Smooth muscle cell (in vitro differentiated cells): ENCODE data around the gene AK5. TPM values are rescaled to one million over a fixed set of nuclear protein-coding genes. Genes with fewer than 3 reads are reported as not detected.

Experiments
- DNase-seq: peaks from one replicate; lab custom pipeline; 2025; ENCODE audit not compliant: unreplicated experiment; lab: John Stamatoyannopoulos, UW
- H2AFZ ChIP-seq: fragments of 200-600 bp; sonication (generic); 2 replicates; pipeline ENCODE4 v1.6.0; 2016; ENCODE audit warnings: antibody characterized with exemption, low read depth, mild to moderate bottlenecking
- H3F3A ChIP-seq: fragments of 200-600 bp; sonication (generic); 2 replicates; pipeline ENCODE4 v1.6.0; 2017; ENCODE audit warnings: antibody characterized with exemption, low read depth
- H3K27ac ChIP-seq: fragments of 200-600 bp; sonication (generic); 2 replicates; pipeline ENCODE4 v1.5.1; 2016; ENCODE audit warnings: low read depth, mild to moderate bottlenecking
- H3K27me3 ChIP-seq: fragments of 200-600 bp; sonication (generic); 2 replicates; pipeline ENCODE4 v1.6.1; 2016; ENCODE audit warnings: low read depth, mild to moderate bottlenecking
- H3K36me3 ChIP-seq: fragments of 200-600 bp; sonication (generic); 2 replicates; pipeline ENCODE4 v1.5.1; 2016; ENCODE audit warnings: low read depth
- H3K4me1 ChIP-seq: fragments of 200-600 bp; sonication (generic); 2 replicates; pipeline ENCODE4 v1.5.1; 2016; ENCODE audit warnings: low read depth
- H3K4me2 ChIP-seq: fragments of 200-600 bp; sonication (generic); 2 replicates; pipeline ENCODE4 v1.6.0; 2016; ENCODE audit warnings: mild to moderate bottlenecking
- H3K4me3 ChIP-seq: fragments of 200-600 bp; sonication (generic); 2 replicates; pipeline ENCODE4 v1.5.1; 2016; ENCODE audit warnings: mild to moderate bottlenecking
- H3K79me2 ChIP-seq: fragments of 200-600 bp; sonication (generic); 2 replicates; pipeline ENCODE4 v1.6.0; 2016; ENCODE audit warnings: low read depth, mild to moderate bottlenecking
- H3K9ac ChIP-seq: fragments of 200-600 bp; sonication (generic); 2 replicates; pipeline ENCODE4 v1.6.0; 2016; ENCODE audit warnings: low read depth
- H3K9me3 ChIP-seq: fragments of 200-600 bp; sonication (generic); replicated peaks from 2 replicates; pipeline ENCODE4 v1.5.1; 2016; ENCODE audit warnings: low read depth
- H4K20me1 ChIP-seq: fragments of 200-600 bp; sonication (generic); 2 replicates; pipeline ENCODE4 v1.6.0; 2016; ENCODE audit warnings: low read depth
- WGBS: methylation state at CpG from one replicate; pipeline ENCODE4 v1.1.7; 2016; ENCODE audit warnings: low lambda C conversion rate; 5-methylcytosine and 5-hydroxymethylcytosine counted together
- polyA plus RNA-seq: library from polyadenylated mRNA; unstranded; fragments of >200 nt; fragmentation: Nextera tagmentation; extraction: Ambion mirVana; gene quantifications from 2 replicates; pipeline ENCODE4 v1.2.1, GENCODE V29; 2016
- total RNA-seq: library from RNA; depleted of rRNA; stranded (reverse); fragments of >200 nt; gene quantifications from 2 replicates; pipeline ENCODE4 v1.2.3, GENCODE V29; 2014
- TF ChIP-seq, protein P1 (sequence below): fragments of 200-600 bp; sonication (generic); IDR thresholded peaks from 2 replicates; pipeline ENCODE4 v1.5.1; 2017; ENCODE audit warnings: borderline replicate concordance, mild to moderate bottlenecking, antibody characterized with exemption; ENCODE audit not compliant: insufficient read depth, poor library complexity, severe bottlenecking

The AK5 gene
- total and polyA plus RNA-seq, 2 experiments from 2014 or later, result 0.43 TPM; not detected in 1

- no peak for DNase-seq
- 93% methylated on average over 5 of the region's 5 CpGs for WGBS
- Histone ChIP-seq H3K27ac (no peak overlapping the region), H4K20me1 (no peaks in the 10 kb centered on the region), H3K27me3 (no peaks in the 10 kb centered on the region), H3K9me3 (no peaks in the 10 kb centered on the region), H3F3A (no peaks in the 10 kb centered on the region), H3K4me2 (no peak overlapping the region), H3K4me1 (no peaks in the 10 kb centered on the region), H3K4me3 (no peak overlapping the region), H3K36me3 (no peaks in the 10 kb centered on the region), H3K79me2 (no peaks in the 10 kb centered on the region), H3K9ac (no peak overlapping the region), H2AFZ (no peak overlapping the region)
- TF ChIP-seq, protein P1, sequence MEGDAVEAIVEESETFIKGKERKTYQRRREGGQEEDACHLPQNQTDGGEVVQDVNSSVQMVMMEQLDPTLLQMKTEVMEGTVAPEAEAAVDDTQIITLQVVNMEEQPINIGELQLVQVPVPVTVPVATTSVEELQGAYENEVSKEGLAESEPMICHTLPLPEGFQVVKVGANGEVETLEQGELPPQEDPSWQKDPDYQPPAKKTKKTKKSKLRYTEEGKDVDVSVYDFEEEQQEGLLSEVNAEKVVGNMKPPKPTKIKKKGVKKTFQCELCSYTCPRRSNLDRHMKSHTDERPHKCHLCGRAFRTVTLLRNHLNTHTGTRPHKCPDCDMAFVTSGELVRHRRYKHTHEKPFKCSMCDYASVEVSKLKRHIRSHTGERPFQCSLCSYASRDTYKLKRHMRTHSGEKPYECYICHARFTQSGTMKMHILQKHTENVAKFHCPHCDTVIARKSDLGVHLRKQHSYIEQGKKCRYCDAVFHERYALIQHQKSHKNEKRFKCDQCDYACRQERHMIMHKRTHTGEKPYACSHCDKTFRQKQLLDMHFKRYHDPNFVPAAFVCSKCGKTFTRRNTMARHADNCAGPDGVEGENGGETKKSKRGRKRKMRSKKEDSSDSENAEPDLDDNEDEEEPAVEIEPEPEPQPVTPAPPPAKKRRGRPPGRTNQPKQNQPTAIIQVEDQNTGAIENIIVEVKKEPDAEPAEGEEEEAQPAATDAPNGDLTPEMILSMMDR, result no peak
Observed at GRCh38 chr1:77541162-77541545, 259.3 kb downstream of the AK5 start.

DNA sequence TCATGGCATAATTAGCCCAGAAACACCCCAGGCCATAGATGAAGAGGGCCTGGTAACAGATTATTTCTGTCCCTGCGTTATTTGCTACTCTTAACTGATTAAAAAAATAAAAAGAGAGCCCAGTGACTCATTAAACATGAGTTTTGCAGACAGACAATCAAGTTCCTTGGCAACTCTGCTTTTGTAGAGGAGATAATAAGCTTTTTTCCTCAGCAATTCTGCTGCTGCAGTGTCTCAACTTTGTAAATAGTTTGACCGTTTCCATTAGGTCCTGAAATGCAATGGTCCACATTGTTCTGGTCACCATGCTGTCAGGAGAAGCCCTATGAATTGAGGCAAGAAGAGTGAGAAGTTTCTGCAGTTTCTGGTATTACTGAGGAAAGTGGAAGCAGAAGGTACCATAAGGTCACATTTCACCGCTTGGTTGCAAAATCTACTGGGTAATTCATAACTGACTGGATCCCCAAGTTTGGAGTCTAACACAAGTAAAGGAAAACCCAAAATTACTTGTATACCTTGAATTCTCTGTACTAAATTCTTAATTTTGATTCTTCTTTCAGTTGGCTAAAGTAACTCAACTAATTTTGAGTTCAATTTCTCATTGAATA lies 261.1 kb downstream of the AK5 start:
- Histone ChIP-seq H3K79me2 (no peaks in the 10 kb centered on the region), H3K4me3 (no peak overlapping the region), H3K36me3 (no peaks in the 10 kb centered on the region), H3K9me3 (no peaks in the 10 kb centered on the region), H4K20me1 (no peaks in the 10 kb centered on the region), H3K27me3 (no peaks in the 10 kb centered on the region), H3K4me2 (no peak overlapping the region), H3K27ac (no peak overlapping the region), H3F3A (no peaks in the 10 kb centered on the region), H3K4me1 (no peaks in the 10 kb centered on the region), H2AFZ (no peak overlapping the region), H3K9ac (no peak overlapping the region)
- 60% methylated on average over 3 of the region's 3 CpGs for WGBS
- DNase-seq, result no peak
- TF ChIP-seq, protein P1, result no peak

- 92% methylated on average over 4 of the region's 4 CpGs for WGBS
- Histone ChIP-seq H3K4me2 (no peak overlapping the region), H2AFZ (no peak overlapping the region), H3K27me3 (no peaks in the 10 kb centered on the region), H3K36me3 (no peaks in the 10 kb centered on the region), H3K4me3 (no peak overlapping the region), H4K20me1 (no peaks in the 10 kb centered on the region), H3K9me3 (no peaks in the 10 kb centered on the region), H3K9ac (no peak overlapping the region), H3K27ac (no peak overlapping the region), H3K4me1 (no peaks in the 10 kb centered on the region), H3F3A (no peaks in the 10 kb centered on the region), H3K79me2 (no peaks in the 10 kb centered on the region)
- no peak for DNase-seq
- TF ChIP-seq, protein P1, result no peak
Observed at GRCh38 chr1:77543822-77544448, 262.1 kb downstream of the AK5 start.

- H3K36me3 ChIP-seq, result no peaks in the 10 kb centered on the region
- no peak overlapping the region for H3K4me3 ChIP-seq
- no peaks in the 10 kb centered on the region for H3K4me1 ChIP-seq
- H3K9me3 ChIP-seq, result no peaks in the 10 kb centered on the region
- no peaks in the 10 kb centered on the region for H3K79me2 ChIP-seq
- no peaks in the 10 kb centered on the region for H4K20me1 ChIP-seq
- H3K4me2 ChIP-seq, result no peak overlapping the region
- no peaks in the 10 kb centered on the region for H3K27me3 ChIP-seq
- no peak overlapping the region for H3K27ac ChIP-seq
- no peak for DNase-seq
- 91% methylated on average over 8 of the region's 8 CpGs for WGBS
- TF ChIP-seq, protein P1, result no peak
- no peaks in the 10 kb centered on the region for H3F3A ChIP-seq
- no peak overlapping the region for H2AFZ ChIP-seq
- H3K9ac ChIP-seq, result no peak overlapping the region
Observed at GRCh38 chr1:77544845-77545244, 263.0 kb downstream of the AK5 start.
